GM23338 (cell line): ENCODE data around the gene MLLT10. TPM values are rescaled to one million over a fixed set of nuclear protein-coding genes. Genes with fewer than 3 reads are reported as not detected.

Source experiments
- ATAC-seq: fragments of 200-7000 bp; cut with Tn5 transposase; 3 replicates; pipeline ENCODE4 v1.9.1; 2020
- DNase-seq: peaks from one replicate; pipeline ENCODE4 v3.0.0-alpha.2; 2015; ENCODE audit warnings: low spot score
- H2AFZ ChIP-seq: fragments of 200-600 bp; sonication (generic); 2 replicates; pipeline ENCODE4 v1.8.0; 2016; ENCODE audit warnings: antibody characterized with exemption, mild to moderate bottlenecking, moderate library complexity
- H3F3A ChIP-seq: fragments of 200-600 bp; sonication (generic); replicated peaks from 2 replicates; pipeline ENCODE4 v1.8.0; 2017; ENCODE audit warnings: antibody characterized with exemption, mixed run types, low read depth
- H3K27ac ChIP-seq: fragments of 200-600 bp; sonication (generic); 2 replicates; pipeline ENCODE4 v1.6.1; 2016; ENCODE audit warnings: low read depth
- H3K27me3 ChIP-seq: fragments of 200-600 bp; sonication (generic); 2 replicates; pipeline ENCODE4 v1.8.0; 2016; ENCODE audit warnings: mild to moderate bottlenecking, mixed run types, moderate library complexity; ENCODE audit not compliant: insufficient read depth
- H3K36me3 ChIP-seq: fragments of 200-600 bp; sonication (generic); 2 replicates; pipeline ENCODE4 v1.8.0; 2016; ENCODE audit warnings: mild to moderate bottlenecking; ENCODE audit not compliant: insufficient read depth
- H3K4me1 ChIP-seq: fragments of 200-600 bp; sonication (generic); 2 replicates; pipeline ENCODE4 v1.8.0; 2016; ENCODE audit warnings: mild to moderate bottlenecking, moderate library complexity; ENCODE audit not compliant: insufficient read depth
- H3K4me2 ChIP-seq: fragments of 200-600 bp; sonication (generic); 2 replicates; pipeline ENCODE4 v1.7.1; 2017; ENCODE audit warnings: mixed run types
- H3K4me3 ChIP-seq: fragments of 200-600 bp; sonication (generic); 2 replicates; pipeline ENCODE4 v1.6.1; 2016; ENCODE audit warnings: mixed run types
- H3K79me2 ChIP-seq: fragments of 200-600 bp; sonication (generic); replicated peaks from 2 replicates; pipeline ENCODE4 v1.8.0; 2017; ENCODE audit warnings: mild to moderate bottlenecking; ENCODE audit not compliant: insufficient read depth
- H3K9me2 ChIP-seq: fragments of 200-600 bp; sonication (generic); 2 replicates; pipeline ENCODE4 v1.8.0; 2017; ENCODE audit not compliant: insufficient read depth
- H4K20me1 ChIP-seq: fragments of 200-600 bp; sonication (generic); replicated peaks from 2 replicates; pipeline ENCODE4 v1.8.0; 2017; ENCODE audit warnings: mild to moderate bottlenecking; ENCODE audit not compliant: insufficient read depth
- H3K27ac Mint-ChIP-seq: 2 replicates; pipeline ENCODE4 v1.8.0; 2020; ENCODE audit warnings: inconsistent platforms, mild to moderate bottlenecking, moderate library complexity, mixed read lengths
- H3K27me3 Mint-ChIP-seq: 3 replicates; pipeline ENCODE4 v1.8.0; 2022; ENCODE audit warnings: low read depth, mild to moderate bottlenecking, moderate library complexity, mixed read lengths, inconsistent platforms; ENCODE audit not compliant: insufficient read depth, poor library complexity
- H3K36me3 Mint-ChIP-seq: 3 replicates; pipeline ENCODE4 v1.8.0; 2021; ENCODE audit warnings: low read depth, mild to moderate bottlenecking, inconsistent platforms, moderate library complexity, mixed read lengths
- H3K4me1 Mint-ChIP-seq: 3 replicates; pipeline ENCODE4 v1.8.0; 2020; ENCODE audit warnings: mild to moderate bottlenecking, inconsistent platforms, mixed read lengths
- H3K4me3 Mint-ChIP-seq: 3 replicates; pipeline ENCODE4 v1.8.0; 2021; ENCODE audit warnings: moderate library complexity, mild to moderate bottlenecking, inconsistent platforms, mixed read lengths
- H3K9me3 Mint-ChIP-seq: 3 replicates; pipeline ENCODE4 v1.8.0; 2020; ENCODE audit warnings: moderate library complexity, mild to moderate bottlenecking, inconsistent platforms, mixed read lengths
- CREB1 ChIP-seq: fragments of 250-450 bp; sonication (Bioruptor Pico); IDR thresholded peaks from 2 replicates; pipeline ENCODE4 v1.5.0; 2020; ENCODE audit warnings: low read depth, mild to moderate bottlenecking, moderate library complexity
- CTCF ChIP-seq, 2 experiments: fragments of 200-600 bp in 1 of 2; sonication (generic) in 1 of 2; conservative IDR thresholded peaks; 2 replicates each; pipeline versions ENCODE4 v1.5.1 to v1.6.1; 2016 to 2017; ENCODE audit warnings: antibody characterized with exemption in 2 of 2, low read depth in 2 of 2, mild to moderate bottlenecking in 2 of 2, moderate library complexity in 1 of 2
- ETS1 ChIP-seq: IDR thresholded peaks from 2 replicates; pipeline ENCODE4 v1.6.1; 2016; ENCODE audit warnings: antibody characterized with exemption
- EZH2 ChIP-seq: fragments of 200-600 bp; sonication (generic); IDR thresholded peaks from one replicate; pipeline ENCODE4 v1.8.0; 2017; ENCODE audit warnings: antibody characterized with exemption, mild to moderate bottlenecking, low read depth; ENCODE audit not compliant: unreplicated experiment
- EZH2phosphoT487 ChIP-seq: fragments of 200-600 bp; sonication (generic); IDR thresholded peaks from one replicate; pipeline ENCODE4 v1.8.1; 2018; ENCODE audit warnings: antibody characterized with exemption; ENCODE audit not compliant: unreplicated experiment
- JUNB ChIP-seq: IDR thresholded peaks from one replicate; pipeline ENCODE4 v1.6.1; 2016; ENCODE audit warnings: antibody characterized with exemption; ENCODE audit not compliant: unreplicated experiment
- NANOG ChIP-seq: IDR thresholded peaks from 2 replicates; pipeline ENCODE4 v1.6.1; 2016; ENCODE audit warnings: antibody characterized with exemption, borderline replicate concordance
- POLR2AphosphoS5 ChIP-seq: IDR thresholded peaks from 2 replicates; pipeline ENCODE4 v1.6.1; 2016; ENCODE audit warnings: antibody characterized with exemption, low read depth
- REST ChIP-seq: IDR thresholded peaks from one replicate; pipeline ENCODE4 v1.6.1; 2018; ENCODE audit warnings: antibody characterized with exemption; ENCODE audit not compliant: unreplicated experiment
- STAT1 ChIP-seq: IDR thresholded peaks from one replicate; pipeline ENCODE4 v1.6.1; 2016; ENCODE audit warnings: antibody characterized with exemption; ENCODE audit not compliant: unreplicated experiment
- ZNF114 ChIP-seq: fragments of 250-450 bp; sonication (Bioruptor Pico); IDR thresholded peaks from 2 replicates; pipeline ENCODE4 v1.5.0; 2020; ENCODE audit warnings: mild to moderate bottlenecking, moderate library complexity
- ZNF331 ChIP-seq: fragments of 250-450 bp; sonication (Bioruptor Pico); IDR thresholded peaks from 2 replicates; pipeline ENCODE4 v1.5.0; 2020; ENCODE audit warnings: low read depth, mild to moderate bottlenecking, moderate library complexity
- ZNF462 ChIP-seq: fragments of 250-450 bp; sonication (Bioruptor Pico); IDR thresholded peaks from 2 replicates; pipeline ENCODE4 v1.5.0; 2020; ENCODE audit warnings: mild to moderate bottlenecking, moderate library complexity
- polyA plus RNA-seq: library from polyadenylated mRNA; unstranded; fragments of >200 nt; fragmentation: Nextera tagmentation; extraction: Ambion mirVana; gene quantifications from 2 replicates; pipeline ENCODE4 v1.2.1, GENCODE V29; 2016
- total RNA-seq: library from RNA; depleted of rRNA; stranded (reverse); fragments of >200 nt; shearing (Covaris generic); gene quantifications from 2 replicates; pipeline ENCODE4 v1.2.3, GENCODE V29; 2014

MLLT10 gene
- total and polyA plus RNA-seq, 2 experiments from 2014 or later, result 28.8 to 55.4 TPM

- H3K27ac ChIP-seq, result 0 out of 2 replicates have a peak overlapping the region, but pooled peaks have one; percentile 14
- peaks cover 3% of the 10 kb centered on the region; the same call in 2 of the 3 replicates for H3K4me1 Mint-ChIP-seq
- H3K4me3 Mint-ChIP-seq, result no peak overlapping the region
- no peaks in the 10 kb centered on the region for H3K9me2 ChIP-seq
- no peaks in the 10 kb centered on the region for H3K27me3 ChIP-seq
- ATAC-seq (no peak), DNase-seq (no peak)
- no peaks in the 10 kb centered on the region for H3K27me3 Mint-ChIP-seq
- H3K4me2 ChIP-seq, result no peak overlapping the region
- no peak for TF ChIP-seq ZNF462 (CRISPR knock-in tag)
- TF ChIP-seq NANOG, result no peak
- TF ChIP-seq ZNF331, result no peak
- TF ChIP-seq CREB1, result no peak
- no peak for TF ChIP-seq REST
- TF ChIP-seq JUNB, result no peak
- no peak for TF ChIP-seq STAT1
- TF ChIP-seq ETS1, result no peak
- TF ChIP-seq CTCF (conservative IDR thresholded peaks at IDR 0.05; ENCODE audit: low read depth in 2 of 2), result no peak
- no peak for TF ChIP-seq POLR2AphosphoS5
- TF ChIP-seq EZH2phosphoT487, result no peak
- no peak for TF ChIP-seq ZNF114
- no peak for TF ChIP-seq EZH2
- no peaks in the 10 kb centered on the region for H3F3A ChIP-seq
- H3K79me2 ChIP-seq, result no peaks in the 10 kb centered on the region
- no peaks in the 10 kb centered on the region for H3K36me3 ChIP-seq
- no peak overlapping the region for H2AFZ ChIP-seq
- no peaks in the 10 kb centered on the region for H3K36me3 Mint-ChIP-seq
- no peak overlapping the region for H3K4me3 ChIP-seq
- no peaks in the 10 kb centered on the region for H3K9me3 Mint-ChIP-seq
- H3K27ac Mint-ChIP-seq, result no peak overlapping the region
- H3K4me1 ChIP-seq, result no peaks in the 10 kb centered on the region
- no peaks in the 10 kb centered on the region for H4K20me1 ChIP-seq
Measured at GRCh38 chr10:21764466-21765189, 230.6 kb downstream of the MLLT10 start.
